ENCODE results near the gene PROM2. TPM values are rescaled to one million over a fixed set of nuclear protein-coding genes. Genes with fewer than 3 reads are reported as not detected.

The PROM2 gene
- total and polyA plus RNA-seq, 2 experiments from 2014 or later = 2.1 to 2.2 TPM

DNA sequence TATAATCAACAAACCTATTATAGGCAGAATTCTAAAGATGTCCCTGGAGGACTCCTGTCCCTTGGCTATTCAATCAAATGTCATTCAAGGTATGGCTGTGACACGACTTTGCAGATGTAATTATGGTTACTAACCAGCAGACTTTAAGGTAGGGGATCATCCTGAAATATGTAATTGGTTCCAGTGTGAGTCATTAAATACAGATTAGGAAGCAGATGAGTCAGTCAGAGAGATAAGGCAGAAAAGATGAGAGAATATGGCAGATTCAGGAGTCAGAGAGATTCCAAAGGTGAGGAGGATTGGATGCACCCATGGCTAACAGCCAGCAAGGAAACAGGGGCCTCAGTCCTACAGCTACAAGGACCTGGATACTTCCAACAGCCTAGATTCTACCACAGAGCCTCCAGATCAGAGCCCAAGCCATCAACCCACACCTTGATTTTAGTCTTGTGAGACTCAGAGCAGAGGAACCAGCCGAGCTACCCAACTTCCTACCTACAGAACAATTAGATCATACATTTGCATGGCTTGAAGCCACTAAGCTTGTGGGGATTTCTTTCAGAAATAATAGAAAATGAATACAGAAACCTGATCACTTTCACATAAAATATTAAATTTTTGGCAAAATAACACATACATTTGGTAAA lies 11.2 kb upstream of the PROM2 start:
- H3K9me2 ChIP-seq (ENCODE audit: insufficient read depth) = no peaks in the 10 kb centered on the region; the same call in 1 of the 2 replicates
- no peaks in the 10 kb centered on the region for H3F3A ChIP-seq (replicated peaks; ENCODE audit: low read depth)
- H3K79me2 ChIP-seq (replicated peaks; ENCODE audit: insufficient read depth) = no peaks in the 10 kb centered on the region
- Mint-ChIP-seq H3K27ac (no peak overlapping the region), H3K9me3 (peaks cover 20% of the 10 kb centered on the region), H3K36me3 (ENCODE audit: low read depth) (peaks cover 15% of the 10 kb centered on the region; the same call in 2 of the 3 replicates), H3K4me1 (peaks cover 7% of the 10 kb centered on the region; the same call in 2 of the 3 replicates), H3K27me3 (ENCODE audit: insufficient read depth, low read depth, poor library complexity) (peaks cover 18% of the 10 kb centered on the region), H3K4me3 (no peak overlapping the region)
- H3K36me3 ChIP-seq (ENCODE audit: insufficient read depth) = no peaks in the 10 kb centered on the region
- H3K27ac ChIP-seq (ENCODE audit: low read depth) = no peak overlapping the region
- ATAC-seq (no peak), DNase-seq (ENCODE audit: low spot score) (no peak)
- H2AFZ ChIP-seq = no peak overlapping the region
- no peak overlapping the region for H3K4me2 ChIP-seq
- no peak for TF ChIP-seq EZH2 (IDR thresholded peaks at IDR 0.05; ENCODE audit: low read depth, unreplicated experiment)
- TF ChIP-seq REST (IDR thresholded peaks at IDR 0.05; ENCODE audit: unreplicated experiment) = no peak
- TF ChIP-seq EZH2phosphoT487 (IDR thresholded peaks at IDR 0.05; ENCODE audit: unreplicated experiment) = no peak
- no peak for TF ChIP-seq ZNF331 (CRISPR knock-in tag; IDR thresholded peaks at IDR 0.05; ENCODE audit: low read depth)
- TF ChIP-seq NANOG (IDR thresholded peaks at IDR 0.05; ENCODE audit: borderline replicate concordance) = no peak
- no peak for TF ChIP-seq CTCF (conservative IDR thresholded peaks at IDR 0.05; ENCODE audit: low read depth in 2 of 2)
- TF ChIP-seq JUNB (IDR thresholded peaks at IDR 0.05; ENCODE audit: unreplicated experiment) = no peak
- no peak for TF ChIP-seq POLR2AphosphoS5 (IDR thresholded peaks at IDR 0.05; ENCODE audit: low read depth)
- TF ChIP-seq, protein P1, sequence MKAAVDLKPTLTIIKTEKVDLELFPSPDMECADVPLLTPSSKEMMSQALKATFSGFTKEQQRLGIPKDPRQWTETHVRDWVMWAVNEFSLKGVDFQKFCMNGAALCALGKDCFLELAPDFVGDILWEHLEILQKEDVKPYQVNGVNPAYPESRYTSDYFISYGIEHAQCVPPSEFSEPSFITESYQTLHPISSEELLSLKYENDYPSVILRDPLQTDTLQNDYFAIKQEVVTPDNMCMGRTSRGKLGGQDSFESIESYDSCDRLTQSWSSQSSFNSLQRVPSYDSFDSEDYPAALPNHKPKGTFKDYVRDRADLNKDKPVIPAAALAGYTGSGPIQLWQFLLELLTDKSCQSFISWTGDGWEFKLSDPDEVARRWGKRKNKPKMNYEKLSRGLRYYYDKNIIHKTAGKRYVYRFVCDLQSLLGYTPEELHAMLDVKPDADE (IDR thresholded peaks at IDR 0.05) = no peak
- TF ChIP-seq ZNF114 (CRISPR knock-in tag; IDR thresholded peaks at IDR 0.05) = no peak
- TF ChIP-seq STAT1 (IDR thresholded peaks at IDR 0.05; ENCODE audit: unreplicated experiment) = no peak
- no peak for TF ChIP-seq CREB1 (CRISPR knock-in tag; IDR thresholded peaks at IDR 0.05; ENCODE audit: low read depth)
- TF ChIP-seq, protein P2, sequence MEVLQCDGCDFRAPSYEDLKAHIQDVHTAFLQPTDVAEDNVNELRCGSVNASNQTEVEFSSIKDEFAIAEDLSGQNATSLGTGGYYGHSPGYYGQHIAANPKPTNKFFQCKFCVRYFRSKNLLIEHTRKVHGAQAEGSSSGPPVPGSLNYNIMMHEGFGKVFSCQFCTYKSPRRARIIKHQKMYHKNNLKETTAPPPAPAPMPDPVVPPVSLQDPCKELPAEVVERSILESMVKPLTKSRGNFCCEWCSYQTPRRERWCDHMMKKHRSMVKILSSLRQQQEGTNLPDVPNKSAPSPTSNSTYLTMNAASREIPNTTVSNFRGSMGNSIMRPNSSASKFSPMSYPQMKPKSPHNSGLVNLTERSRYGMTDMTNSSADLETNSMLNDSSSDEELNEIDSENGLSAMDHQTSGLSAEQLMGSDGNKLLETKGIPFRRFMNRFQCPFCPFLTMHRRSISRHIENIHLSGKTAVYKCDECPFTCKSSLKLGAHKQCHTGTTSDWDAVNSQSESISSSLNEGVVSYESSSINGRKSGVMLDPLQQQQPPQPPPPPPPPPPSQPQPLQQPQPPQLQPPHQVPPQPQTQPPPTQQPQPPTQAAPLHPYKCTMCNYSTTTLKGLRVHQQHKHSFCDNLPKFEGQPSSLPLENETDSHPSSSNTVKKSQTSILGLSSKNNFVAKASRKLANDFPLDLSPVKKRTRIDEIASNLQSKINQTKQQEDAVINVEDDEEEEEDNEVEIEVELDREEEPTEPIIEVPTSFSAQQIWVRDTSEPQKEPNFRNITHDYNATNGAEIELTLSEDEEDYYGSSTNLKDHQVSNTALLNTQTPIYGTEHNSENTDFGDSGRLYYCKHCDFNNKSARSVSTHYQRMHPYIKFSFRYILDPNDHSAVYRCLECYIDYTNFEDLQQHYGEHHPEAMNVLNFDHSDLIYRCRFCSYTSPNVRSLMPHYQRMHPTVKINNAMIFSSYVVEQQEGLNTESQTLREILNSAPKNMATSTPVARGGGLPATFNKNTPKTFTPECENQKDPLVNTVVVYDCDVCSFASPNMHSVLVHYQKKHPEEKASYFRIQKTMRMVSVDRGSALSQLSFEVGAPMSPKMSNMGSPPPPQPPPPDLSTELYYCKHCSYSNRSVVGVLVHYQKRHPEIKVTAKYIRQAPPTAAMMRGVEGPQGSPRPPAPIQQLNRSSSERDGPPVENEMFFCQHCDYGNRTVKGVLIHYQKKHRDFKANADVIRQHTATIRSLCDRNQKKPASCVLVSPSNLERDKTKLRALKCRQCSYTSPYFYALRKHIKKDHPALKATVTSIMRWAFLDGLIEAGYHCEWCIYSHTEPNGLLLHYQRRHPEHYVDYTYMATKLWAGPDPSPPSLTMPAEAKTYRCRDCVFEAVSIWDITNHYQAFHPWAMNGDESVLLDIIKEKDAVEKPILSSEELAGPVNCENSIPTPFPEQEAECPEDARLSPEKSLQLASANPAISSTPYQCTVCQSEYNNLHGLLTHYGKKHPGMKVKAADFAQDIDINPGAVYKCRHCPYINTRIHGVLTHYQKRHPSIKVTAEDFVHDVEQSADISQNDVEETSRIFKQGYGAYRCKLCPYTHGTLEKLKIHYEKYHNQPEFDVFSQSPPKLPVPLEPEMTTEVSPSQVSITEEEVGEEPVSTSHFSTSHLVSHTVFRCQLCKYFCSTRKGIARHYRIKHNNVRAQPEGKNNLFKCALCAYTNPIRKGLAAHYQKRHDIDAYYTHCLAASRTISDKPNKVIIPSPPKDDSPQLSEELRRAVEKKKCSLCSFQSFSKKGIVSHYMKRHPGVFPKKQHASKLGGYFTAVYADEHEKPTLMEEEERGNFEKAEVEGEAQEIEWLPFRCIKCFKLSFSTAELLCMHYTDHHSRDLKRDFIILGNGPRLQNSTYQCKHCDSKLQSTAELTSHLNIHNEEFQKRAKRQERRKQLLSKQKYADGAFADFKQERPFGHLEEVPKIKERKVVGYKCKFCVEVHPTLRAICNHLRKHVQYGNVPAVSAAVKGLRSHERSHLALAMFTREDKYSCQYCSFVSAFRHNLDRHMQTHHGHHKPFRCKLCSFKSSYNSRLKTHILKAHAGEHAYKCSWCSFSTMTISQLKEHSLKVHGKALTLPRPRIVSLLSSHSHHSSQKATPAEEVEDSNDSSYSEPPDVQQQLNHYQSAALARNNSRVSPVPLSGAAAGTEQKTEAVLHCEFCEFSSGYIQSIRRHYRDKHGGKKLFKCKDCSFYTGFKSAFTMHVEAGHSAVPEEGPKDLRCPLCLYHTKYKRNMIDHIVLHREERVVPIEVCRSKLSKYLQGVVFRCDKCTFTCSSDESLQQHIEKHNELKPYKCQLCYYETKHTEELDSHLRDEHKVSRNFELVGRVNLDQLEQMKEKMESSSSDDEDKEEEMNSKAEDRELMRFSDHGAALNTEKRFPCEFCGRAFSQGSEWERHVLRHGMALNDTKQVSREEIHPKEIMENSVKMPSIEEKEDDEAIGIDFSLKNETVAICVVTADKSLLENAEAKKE (CRISPR knock-in tag; IDR thresholded peaks at IDR 0.05) = no peak
- no peaks in the 10 kb centered on the region for H3K27me3 ChIP-seq (ENCODE audit: insufficient read depth)
- no peaks in the 10 kb centered on the region for H4K20me1 ChIP-seq (replicated peaks; ENCODE audit: insufficient read depth)
- H3K4me1 ChIP-seq (ENCODE audit: insufficient read depth) = no peaks in the 10 kb centered on the region
- H3K4me3 ChIP-seq = no peak overlapping the region

Data from GM23338 (cell line).